Activated CD4-positive, alpha-beta T cell treated with anti-CD3 and anti-CD28 coated beads, Interleukin-2, amount 50 U/mL, for 1 hour (primary cell): ENCODE results near the gene CSTF2.

Experiments
- DNase-seq: peaks from one replicate; pipeline ENCODE4 v3.0.0-alpha.2; 2020

The CSTF2 gene

GRCh38 chrX:100871594-100872560, 51.7 kb downstream of the CSTF2 start:
- no peak for DNase-seq

GRCh38 chrX:100874325-100874724, 54.1 kb downstream of the CSTF2 start, which contains the start of gene NOX1:
Gene NOX1, minus strand, starts transcription at chrX:100874359. Its CDS starts 220 bp downstream, at chrX:100874139.
- no peak for DNase-seq

GRCh38 chrX:100880368-100880767, 60.2 kb downstream of the CSTF2 start:
- DNase-seq: no peak

- DNase-seq: no peak
Measured at GRCh38 chrX:100883654-100884053, 63.5 kb downstream of the CSTF2 start.
